Adrenal gland (tissue), 12 donors: Measurements from ENCODE around the gene SYCE1L. TPM values are rescaled to one million over a fixed set of nuclear protein-coding genes. Genes with fewer than 3 reads are reported as not detected.

Experiments
- DNase-seq, 7 donors: peaks; one replicate each; pipeline ENCODE4 v3.0.0-alpha.2; 2019 to 2020
- H3K27ac ChIP-seq, 5 donors: fragments of 200-600 bp; sonication (generic) in 4 of 5; 1 replicate in 3 of 5; 2 replicates in 2 of 5; pipeline versions ENCODE4 v1.5.1 to v1.8.0; 2016 to 2020; ENCODE audit warnings: mild to moderate bottlenecking in 1 of 5
- H3K27me3 ChIP-seq: fragments of 200-600 bp; 2 replicates; pipeline ENCODE4 v1.8.0; 2021
- H3K36me3 ChIP-seq, 2 donors: fragments of 200-600 bp; replicated peaks in 1 of 2; 1 replicate in 1 of 2; 2 replicates in 1 of 2; pipeline versions ENCODE4 v1.5.1 to v1.8.0; 2018 to 2022
- H3K4me1 ChIP-seq, 2 donors: fragments of 200-600 bp; replicated peaks in 1 of 2; 1 replicate in 1 of 2; 2 replicates in 1 of 2; pipeline versions ENCODE4 v1.5.1 to v1.8.0; 2018 to 2021
- H3K4me3 ChIP-seq, 4 donors: fragments of 200-600 bp; sonication (generic) in 3 of 4; one replicate each; pipeline ENCODE4 v1.5.1; 2016 to 2018
- H3K9me3 ChIP-seq, 3 donors: fragments of 200-600 bp; sonication (generic) in 1 of 3; replicated peaks in 1 of 3; 1 replicate in 2 of 3; 2 replicates in 1 of 3; pipeline versions ENCODE4 v1.5.1 to v1.8.0; 2016 to 2021
- CTCF ChIP-seq, 6 experiments: fragments of 450-650 bp in 4 of 6; fragments of 200-600 bp in 2 of 6; sonication (generic) in 1 of 6; IDR thresholded peaks; 1 replicate in 5 of 6; 2 replicates in 1 of 6; pipeline versions ENCODE4 v1.5.1 to v1.8.0; 2016 to 2021; ENCODE audit warnings: antibody characterized with exemption in 6 of 6, mild to moderate bottlenecking in 2 of 6, moderate library complexity in 1 of 6
- POLR2A ChIP-seq, 2 donors: fragments of 450-650 bp; IDR thresholded peaks; one replicate each; pipeline ENCODE4 v1.6.1; 2017; ENCODE audit warnings: antibody characterized with exemption in 2 of 2, mild to moderate bottlenecking in 2 of 2, moderate library complexity in 1 of 2
- WGBS, 4 donors: extraction: QIAGEN DNeasy Blood & Tissue Kit in 2 of 4; methylation state at CpG; one replicate each; pipeline versions ENCODE4 v1.1.5 to v1.1.7; 2013 to 2017; 5-methylcytosine and 5-hydroxymethylcytosine counted together
- intact Hi-C, 2 donors: fragments of 100-400 bp; cut with DNase I; formaldehyde crosslinking; loops; one replicate each; pipeline versions ENCODE4 v1.14.1 to v1.15.0; 2022 to 2023
- polyA plus RNA-seq, 3 donors: library from polyadenylated mRNA; stranded (reverse); fragments of 200-250 nt in 2 of 3; fragments of 350-450 nt in 1 of 3; fragmentation: Illumina TruSeq in 1 of 3; extraction: RNeasy Lipid Tissue Mini Kit (QIAGEN cat#74804) in 1 of 3; gene quantifications; one replicate each; pipeline ENCODE4 v1.2.3, GENCODE V29; 2013 to 2014
- total RNA-seq, 9 donors: library from RNA; depleted of rRNA in 4 of 9; stranded (reverse); fragments of >200 nt in 4 of 9; fragments of 120-200 nt in 1 of 9; fragmentation: NEBNext Ultra II Directional in 1 of 9; extraction: Animal tissue kit (Norgen Biotek cat#: 25700) in 1 of 9; gene quantifications; one replicate each; pipeline versions ENCODE4 v1.1.0 to v1.2.4, GENCODE V29; 2013 to 2023
- donor health status: healthy with polysubstance abuse.
- donor health status: Bipolar disorder and iron deficiency.
- donor health status: DM: yes; HTN: yes; CAD: no.
- donor health status: DM: no; HTN: no; CAD: no.
- donor health status: DM: no; HTN: no; CAD: no.
- donor health status: DM: yes; HTN: yes; CAD: no.

SYCE1L gene
- total and polyA plus RNA-seq, 12 donors = 0.42 to 10.8 (median 2.2) TPM; not detected in 3

GRCh38 chr16:77221482-77221881, 22.3 kb downstream of the SYCE1L start:
- Histone ChIP-seq H3K27ac (no peak overlapping the region), H3K4me1 (no peaks in the 10 kb centered on the region), H3K36me3 (no peaks in the 10 kb centered on the region), H3K4me3 (no peak overlapping the region), H3K9me3 (no peaks in the 10 kb centered on the region), H3K27me3 (no peaks in the 10 kb centered on the region)
- TF ChIP-seq CTCF (IDR thresholded peaks at IDR 0.05) (no peak), POLR2A (IDR thresholded peaks at IDR 0.05) (no peak)
- DNase-seq = no peak
- WGBS, 4 donors = 85 to 95% (median 87%) methylated on average over 4 of the region's 4 CpGs
- intact Hi-C loops = no loop called here

- WGBS, 4 donors = 58 to 70% (median 67%) methylated on average over 10 of the region's 10 CpGs
- Histone ChIP-seq H3K36me3 (no peaks in the 10 kb centered on the region), H3K27me3 (no peaks in the 10 kb centered on the region), H3K27ac (no peak overlapping the region), H3K4me3 (no peak overlapping the region), H3K9me3 (no peaks in the 10 kb centered on the region), H3K4me1 (no peaks in the 10 kb centered on the region)
- no peak for TF ChIP-seq CTCF (IDR thresholded peaks at IDR 0.05)
- TF ChIP-seq POLR2A (IDR thresholded peaks at IDR 0.05) = no peak
- no peak for DNase-seq
- intact Hi-C loops = no loop called here
Measured at GRCh38 chr16:77223184-77223583, 24.0 kb downstream of the SYCE1L start.

- TF ChIP-seq CTCF (IDR thresholded peaks at IDR 0.05) (no peak), POLR2A (IDR thresholded peaks at IDR 0.05) (no peak)
- WGBS, 4 donors = 78 to 88% (median 81%) methylated on average over 3 of the region's 3 CpGs
- H3K27ac ChIP-seq = no peak overlapping the region
- no peaks in the 10 kb centered on the region for H3K9me3 ChIP-seq
- H3K36me3 ChIP-seq = no peaks in the 10 kb centered on the region
- H3K4me3 ChIP-seq = no peak overlapping the region
- no peaks in the 10 kb centered on the region for H3K4me1 ChIP-seq
- intact Hi-C loops = no loop called here
- no peaks in the 10 kb centered on the region for H3K27me3 ChIP-seq
- no peak for DNase-seq
Measured at GRCh38 chr16:77225182-77225581, 26.0 kb downstream of the SYCE1L start.

GRCh38 chr16:77227745-77228144, 28.5 kb downstream of the SYCE1L start:
- DNase-seq = no peak
- 81 to 91% (median 86%) methylated on average over 5 of the region's 5 CpGs for WGBS, 4 donors
- H3K9me3 ChIP-seq = no peaks in the 10 kb centered on the region
- no peaks in the 10 kb centered on the region for H3K4me1 ChIP-seq
- H3K4me3 ChIP-seq = no peak overlapping the region
- no peak overlapping the region for H3K27ac ChIP-seq
- H3K27me3 ChIP-seq = no peaks in the 10 kb centered on the region
- TF ChIP-seq CTCF (IDR thresholded peaks at IDR 0.05) (no peak), POLR2A (IDR thresholded peaks at IDR 0.05) (no peak)
- H3K36me3 ChIP-seq = no peaks in the 10 kb centered on the region
- intact Hi-C loops = no loop called here
